Stimulated activated effector memory CD8-positive, alpha-beta T cell treated with anti-CD3 and anti-CD28 coated beads, Interleukin-12 subunit alpha, Interleukin-12 subunit beta, amount 100 ng/mL, for 72 hours (primary cell): ENCODE data around the gene TMED5.

Experiments used
- ATAC-seq: fragments of 150-1000 bp; cut with Tn5 transposase; 2 replicates; pipeline ENCODE4 v1.10.0; 2021
- DNase-seq, 2 donors: peaks; one replicate each; pipeline ENCODE4 v3.0.0; 2021 to 2022; ENCODE audit warnings: low spot score in 2 of 2
- H3K27ac Mint-ChIP-seq: one replicate; pipeline ENCODE4 v1.8.0; 2022; ENCODE audit warnings: mild to moderate bottlenecking, mixed read lengths
- H3K36me3 Mint-ChIP-seq: one replicate; pipeline ENCODE4 v1.8.0; 2022; ENCODE audit warnings: mild to moderate bottlenecking, mixed read lengths
- H3K4me1 Mint-ChIP-seq: one replicate; pipeline ENCODE4 v1.8.0; 2022; ENCODE audit warnings: mixed read lengths
- H3K4me3 Mint-ChIP-seq: one replicate; pipeline ENCODE4 v1.8.0; 2022; ENCODE audit warnings: mild to moderate bottlenecking, mixed read lengths
- H3K9me3 Mint-ChIP-seq: one replicate; pipeline ENCODE4 v1.8.0; 2022; ENCODE audit warnings: mixed read lengths

Gene TMED5

GRCh38 chr1:93152835-93153234 lies 27.4 kb downstream of the TMED5 start:
- no peak for DNase-seq
- Mint-ChIP-seq H3K27ac (peak overlapping the region; percentile 32), H3K36me3 (peaks cover 99% of the 10 kb centered on the region), H3K4me3 (no peak overlapping the region), H3K4me1 (peaks cover 6% of the 10 kb centered on the region), H3K9me3 (no peaks in the 10 kb centered on the region)
- peak; percentile 74 for ATAC-seq

- no peak overlapping the region for H3K4me3 Mint-ChIP-seq
- peaks cover 100% of the 10 kb centered on the region for H3K36me3 Mint-ChIP-seq
- DNase-seq, result no peak
- H3K9me3 Mint-ChIP-seq, result no peaks in the 10 kb centered on the region
- peaks cover 5% of the 10 kb centered on the region for H3K4me1 Mint-ChIP-seq
- ATAC-seq, result no peak
- peak overlapping the region; percentile 13 for H3K27ac Mint-ChIP-seq
These were observed 28.7 kb downstream of the TMED5 start for GRCh38 chr1:93151474-93151873.

GRCh38 chr1:93150729-93151128 lies 29.5 kb downstream of the TMED5 start:
- no peak for ATAC-seq
- no peak for DNase-seq
- H3K4me1 Mint-ChIP-seq, result no peaks in the 10 kb centered on the region
- H3K36me3 Mint-ChIP-seq, result peaks cover 94% of the 10 kb centered on the region
- no peak overlapping the region for H3K4me3 Mint-ChIP-seq
- no peaks in the 10 kb centered on the region for H3K9me3 Mint-ChIP-seq
- peak overlapping the region; percentile 21 for H3K27ac Mint-ChIP-seq

GRCh38 chr1:93148001-93148400 lies 32.2 kb downstream of the TMED5 start:
- no peak for ATAC-seq
- Mint-ChIP-seq H3K36me3 (peaks cover 78% of the 10 kb centered on the region), H3K4me3 (no peak overlapping the region)

GRCh38 chr1:93143769-93144168 lies 36.4 kb downstream of the TMED5 start:
- H3K4me1 Mint-ChIP-seq, result no peaks in the 10 kb centered on the region
- ATAC-seq (no peak), DNase-seq (no peak)
- no peak overlapping the region for H3K4me3 Mint-ChIP-seq
- H3K36me3 Mint-ChIP-seq, result peaks cover 40% of the 10 kb centered on the region
- H3K9me3 Mint-ChIP-seq, result no peaks in the 10 kb centered on the region
- no peak overlapping the region for H3K27ac Mint-ChIP-seq

More at GRCh38 chr1:93148001-93148400, 32.2 kb downstream of the TMED5 start:
- DNase-seq, result no peak
- H3K9me3 Mint-ChIP-seq, result no peaks in the 10 kb centered on the region
- peak overlapping the region; percentile 21 for H3K27ac Mint-ChIP-seq
- H3K4me1 Mint-ChIP-seq, result no peaks in the 10 kb centered on the region

- no peak for ATAC-seq
These were observed 37.1 kb downstream of the TMED5 start for GRCh38 chr1:93143136-93143535.

GRCh38 chr1:93142161-93142560 lies 38.1 kb downstream of the TMED5 start:
- Mint-ChIP-seq H3K9me3 (no peaks in the 10 kb centered on the region), H3K36me3 (peaks cover 24% of the 10 kb centered on the region), H3K4me3 (no peak overlapping the region), H3K27ac (no peak overlapping the region), H3K4me1 (no peaks in the 10 kb centered on the region)
- no peak for ATAC-seq
- DNase-seq, result no peak

More at GRCh38 chr1:93143136-93143535, 37.1 kb downstream of the TMED5 start:
- no peaks in the 10 kb centered on the region for H3K9me3 Mint-ChIP-seq
- no peaks in the 10 kb centered on the region for H3K4me1 Mint-ChIP-seq
- peak overlapping the region; percentile 30 for H3K27ac Mint-ChIP-seq
- DNase-seq, result no peak
- H3K4me3 Mint-ChIP-seq, result no peak overlapping the region
- H3K36me3 Mint-ChIP-seq, result peaks cover 33% of the 10 kb centered on the region

GRCh38 chr1:93140106-93140505 lies 40.1 kb downstream of the TMED5 start:
- Mint-ChIP-seq H3K27ac (peak overlapping the region; percentile 63), H3K36me3 (peaks cover 15% of the 10 kb centered on the region), H3K9me3 (no peaks in the 10 kb centered on the region)

GRCh38 chr1:93137604-93138292 lies 42.5 kb downstream of the TMED5 start:
- no peaks in the 10 kb centered on the region for H3K4me1 Mint-ChIP-seq
- DNase-seq, result no peak
- H3K27ac Mint-ChIP-seq, result no peak overlapping the region
- no peaks in the 10 kb centered on the region for H3K9me3 Mint-ChIP-seq
- no peak for ATAC-seq
- peaks cover 2% of the 10 kb centered on the region for H3K36me3 Mint-ChIP-seq
- no peak overlapping the region for H3K4me3 Mint-ChIP-seq

More at GRCh38 chr1:93140106-93140505, 40.1 kb downstream of the TMED5 start:
- H3K4me3 Mint-ChIP-seq, result no peak overlapping the region
- DNase-seq (no peak), ATAC-seq (no peak)
- no peaks in the 10 kb centered on the region for H3K4me1 Mint-ChIP-seq

- H3K36me3 Mint-ChIP-seq, result no peaks in the 10 kb centered on the region
- H3K4me1 Mint-ChIP-seq, result no peaks in the 10 kb centered on the region
- H3K4me3 Mint-ChIP-seq, result no peak overlapping the region
- ATAC-seq, result no peak
- H3K27ac Mint-ChIP-seq, result no peak overlapping the region
- H3K9me3 Mint-ChIP-seq, result no peaks in the 10 kb centered on the region
- no peak for DNase-seq
These were observed 43.8 kb downstream of the TMED5 start for GRCh38 chr1:93136445-93136844.

- Mint-ChIP-seq H3K4me3 (no peak overlapping the region), H3K27ac (no peak overlapping the region), H3K36me3 (peaks cover under 1% of the 10 kb centered on the region), H3K4me1 (no peaks in the 10 kb centered on the region), H3K9me3 (no peaks in the 10 kb centered on the region)
- no peak for ATAC-seq
- DNase-seq, result no peak
These were observed 47.6 kb downstream of the TMED5 start for GRCh38 chr1:93132638-93133037.

GRCh38 chr1:93129507-93130099 lies 50.6 kb downstream of the TMED5 start:
- Mint-ChIP-seq H3K9me3 (no peaks in the 10 kb centered on the region), H3K4me1 (no peaks in the 10 kb centered on the region), H3K36me3 (peaks cover 25% of the 10 kb centered on the region), H3K4me3 (no peak overlapping the region), H3K27ac (no peak overlapping the region)
- ATAC-seq, result no peak
- no peak for DNase-seq

GRCh38 chr1:93124556-93125355 lies 55.5 kb downstream of the TMED5 start:
- peaks cover 71% of the 10 kb centered on the region for H3K36me3 Mint-ChIP-seq
- DNase-seq (no peak), ATAC-seq (no peak)
- no peaks in the 10 kb centered on the region for H3K4me1 Mint-ChIP-seq
- no peak overlapping the region for H3K4me3 Mint-ChIP-seq
- H3K27ac Mint-ChIP-seq, result no peak overlapping the region
- no peaks in the 10 kb centered on the region for H3K9me3 Mint-ChIP-seq

GRCh38 chr1:93123201-93123783 lies 56.9 kb downstream of the TMED5 start:
- H3K27ac Mint-ChIP-seq, result no peak overlapping the region
- ATAC-seq (peak; percentile 47), DNase-seq (no peak)
- no peak overlapping the region for H3K4me3 Mint-ChIP-seq
- H3K36me3 Mint-ChIP-seq, result peaks cover 86% of the 10 kb centered on the region
- H3K9me3 Mint-ChIP-seq, result no peaks in the 10 kb centered on the region
- no peaks in the 10 kb centered on the region for H3K4me1 Mint-ChIP-seq

- Mint-ChIP-seq H3K4me3 (no peak overlapping the region), H3K27ac (no peak overlapping the region), H3K4me1 (no peaks in the 10 kb centered on the region), H3K36me3 (peaks cover 98% of the 10 kb centered on the region), H3K9me3 (no peaks in the 10 kb centered on the region)
- no peak for ATAC-seq
- no peak for DNase-seq
These were observed 59.6 kb downstream of the TMED5 start for GRCh38 chr1:93120614-93121013.
